OCI-LY1 (cell line): ENCODE data around the gene PTPRT.

Experiments
- H2AFZ ChIP-seq: fragments of 200-600 bp; sonication (generic), shearing (Covaris generic); 2 replicates; pipeline ENCODE4 v1.6.0; 2014; ENCODE audit warnings: antibody characterized with exemption, mild to moderate bottlenecking, low read length
- H3F3A ChIP-seq: fragments of 200-600 bp; sonication (generic), shearing (Covaris generic); 2 replicates; pipeline ENCODE4 v1.6.0; 2014; ENCODE audit warnings: mild to moderate bottlenecking, antibody characterized with exemption, low read length, moderate library complexity; ENCODE audit not compliant: insufficient read depth
- H3K27ac ChIP-seq: fragments of 200-600 bp; sonication (generic); 2 replicates; pipeline ENCODE4 v1.5.1; 2014; ENCODE audit warnings: low read length, mixed run types, mild to moderate bottlenecking, low read depth; ENCODE audit not compliant: poor library complexity, severe bottlenecking
- H3K27me3 ChIP-seq: fragments of 200-600 bp; sonication (generic); 2 replicates; pipeline ENCODE4 v1.6.0; 2014; ENCODE audit warnings: antibody characterized with exemption, mild to moderate bottlenecking, low read length, moderate library complexity; ENCODE audit not compliant: insufficient read depth
- H3K36me3 ChIP-seq: fragments of 200-600 bp; sonication (generic); 2 replicates; pipeline ENCODE4 v1.6.1; 2014; ENCODE audit warnings: mild to moderate bottlenecking, antibody characterized with exemption, low read length, moderate library complexity, mixed read lengths; ENCODE audit not compliant: insufficient read depth
- H3K4me1 ChIP-seq: fragments of 200-600 bp; sonication (generic); 2 replicates; pipeline ENCODE4 v1.5.1; 2014; ENCODE audit warnings: mild to moderate bottlenecking, low read length, moderate library complexity; ENCODE audit not compliant: insufficient read depth, severe bottlenecking
- H3K4me2 ChIP-seq: fragments of 200-600 bp; sonication (generic), shearing (Covaris generic); 2 replicates; pipeline ENCODE4 v1.6.1; 2014; ENCODE audit warnings: low read length
- H3K4me3 ChIP-seq: fragments of 200-600 bp; sonication (generic); 2 replicates; pipeline ENCODE4 v1.5.1; 2014; ENCODE audit warnings: low read length, low read depth, mild to moderate bottlenecking, mixed read lengths; ENCODE audit not compliant: poor library complexity, severe bottlenecking
- H3K79me2 ChIP-seq: fragments of 200-600 bp; shearing (Covaris generic); 2 replicates; pipeline ENCODE4 v1.6.1; 2016; ENCODE audit warnings: mixed run types, low read length, mixed read lengths; ENCODE audit not compliant: insufficient read depth
- H3K9ac ChIP-seq: fragments of 200-600 bp; sonication (generic), shearing (Covaris generic); 2 replicates; pipeline ENCODE4 v1.6.1; 2014; ENCODE audit warnings: mild to moderate bottlenecking, low read length, mixed read lengths
- H3K9me2 ChIP-seq: fragments of 200-600 bp; sonication (generic), shearing (Covaris generic); 2 replicates; pipeline ENCODE4 v1.6.1; 2014; ENCODE audit warnings: low read depth, mild to moderate bottlenecking, low read length, mixed read lengths
- H3K9me3 ChIP-seq: fragments of 200-600 bp; shearing (Covaris generic); 2 replicates; pipeline ENCODE4 v1.6.1; 2014; ENCODE audit warnings: low read length, mixed read lengths
- H4K20me1 ChIP-seq: fragments of 200-600 bp; sonication (generic), shearing (Covaris generic); 2 replicates; pipeline ENCODE4 v1.6.0; 2016; ENCODE audit warnings: mild to moderate bottlenecking, low read length; ENCODE audit not compliant: insufficient read depth
- EZH2 ChIP-seq: fragments of 200-600 bp; sonication (generic), shearing (Covaris generic); IDR thresholded peaks from 2 replicates; pipeline ENCODE4 v1.8.0; 2017; ENCODE audit warnings: borderline replicate concordance, mixed run types, mild to moderate bottlenecking, antibody characterized with exemption, low read length, moderate library complexity, mixed read lengths
- TF ChIP-seq, protein P1 (sequence below): fragments of 200-600 bp; sonication (generic), shearing (Covaris generic); IDR thresholded peaks from 2 replicates; pipeline ENCODE4 v1.5.1; 2017; ENCODE audit warnings: mild to moderate bottlenecking, antibody characterized with exemption, low read length, moderate library complexity, mixed read lengths

PTPRT gene

DNA sequence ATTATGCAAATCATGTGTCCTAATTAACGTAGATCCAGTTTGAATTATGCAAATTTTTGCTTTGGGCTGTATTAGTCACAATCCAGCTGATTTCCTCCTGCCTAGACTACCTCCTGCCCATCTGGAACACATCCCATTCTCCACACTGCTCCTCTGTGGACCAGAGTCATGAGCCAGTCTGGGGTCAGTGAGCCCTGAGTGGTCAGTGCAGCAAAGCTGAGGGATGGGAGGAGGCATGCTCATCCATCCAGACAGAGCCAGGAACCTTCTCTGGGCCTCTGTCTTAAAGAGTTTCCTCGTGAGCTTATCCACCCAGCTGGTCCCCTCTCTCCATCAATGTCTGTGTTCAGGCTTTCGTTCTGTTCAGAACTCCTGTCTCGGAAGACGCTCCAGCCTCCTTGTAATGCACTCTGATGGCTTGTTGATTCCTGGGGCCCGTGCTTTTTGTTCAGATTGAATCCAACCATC lies 747.8 kb downstream of the PTPRT start:
- no peaks in the 10 kb centered on the region for H3K79me2 ChIP-seq
- H3K9me2 ChIP-seq = no peaks in the 10 kb centered on the region
- H4K20me1 ChIP-seq = no peaks in the 10 kb centered on the region
- H3K9me3 ChIP-seq = no peaks in the 10 kb centered on the region
- no peaks in the 10 kb centered on the region for H3K4me1 ChIP-seq
- H3K4me3 ChIP-seq = no peak overlapping the region
- no peak overlapping the region for H3K4me2 ChIP-seq
- no peaks in the 10 kb centered on the region for H3K27me3 ChIP-seq
- H3F3A ChIP-seq = no peaks in the 10 kb centered on the region
- TF ChIP-seq, protein P1, sequence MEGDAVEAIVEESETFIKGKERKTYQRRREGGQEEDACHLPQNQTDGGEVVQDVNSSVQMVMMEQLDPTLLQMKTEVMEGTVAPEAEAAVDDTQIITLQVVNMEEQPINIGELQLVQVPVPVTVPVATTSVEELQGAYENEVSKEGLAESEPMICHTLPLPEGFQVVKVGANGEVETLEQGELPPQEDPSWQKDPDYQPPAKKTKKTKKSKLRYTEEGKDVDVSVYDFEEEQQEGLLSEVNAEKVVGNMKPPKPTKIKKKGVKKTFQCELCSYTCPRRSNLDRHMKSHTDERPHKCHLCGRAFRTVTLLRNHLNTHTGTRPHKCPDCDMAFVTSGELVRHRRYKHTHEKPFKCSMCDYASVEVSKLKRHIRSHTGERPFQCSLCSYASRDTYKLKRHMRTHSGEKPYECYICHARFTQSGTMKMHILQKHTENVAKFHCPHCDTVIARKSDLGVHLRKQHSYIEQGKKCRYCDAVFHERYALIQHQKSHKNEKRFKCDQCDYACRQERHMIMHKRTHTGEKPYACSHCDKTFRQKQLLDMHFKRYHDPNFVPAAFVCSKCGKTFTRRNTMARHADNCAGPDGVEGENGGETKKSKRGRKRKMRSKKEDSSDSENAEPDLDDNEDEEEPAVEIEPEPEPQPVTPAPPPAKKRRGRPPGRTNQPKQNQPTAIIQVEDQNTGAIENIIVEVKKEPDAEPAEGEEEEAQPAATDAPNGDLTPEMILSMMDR = no peak
- TF ChIP-seq EZH2 = no peak
- H3K9ac ChIP-seq = no peak overlapping the region
- no peaks in the 10 kb centered on the region for H3K36me3 ChIP-seq
- H3K27ac ChIP-seq = no peak overlapping the region
- no peak overlapping the region for H2AFZ ChIP-seq

DNA sequence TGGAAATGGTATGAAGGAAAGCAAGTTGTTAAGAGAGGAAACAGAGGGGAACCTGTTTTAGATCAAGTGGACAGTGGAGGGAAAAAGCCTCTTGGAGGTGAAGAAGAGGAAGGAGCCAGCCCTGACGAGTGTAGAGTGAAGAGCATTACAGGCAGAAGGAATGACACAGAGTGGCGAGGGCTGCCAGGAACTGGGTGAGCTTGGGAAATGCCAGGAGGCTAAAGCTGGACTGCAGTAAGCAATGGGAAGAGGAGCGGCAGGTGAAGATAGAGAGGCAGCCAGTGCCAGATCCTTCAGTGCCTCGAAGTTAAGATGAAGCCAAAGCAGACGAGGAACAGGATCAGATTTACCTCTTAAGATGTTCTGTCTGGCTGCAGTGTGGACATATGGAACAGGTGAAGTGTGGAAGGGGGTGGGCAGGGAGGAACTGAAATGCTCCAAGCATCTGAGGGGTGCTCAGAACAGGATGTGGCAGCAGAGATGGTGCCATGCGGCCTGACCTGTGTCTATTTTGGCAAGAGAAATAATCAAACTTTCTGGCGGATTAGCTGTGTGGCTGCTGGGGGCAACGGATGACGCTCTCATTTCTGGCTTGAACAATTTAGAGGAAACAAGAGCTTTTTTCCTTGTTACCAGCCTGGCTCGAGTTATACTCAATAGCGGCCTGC lies 748.4 kb downstream of the PTPRT start:
- Histone ChIP-seq H3K9ac (no peak overlapping the region), H3K79me2 (no peaks in the 10 kb centered on the region), H3F3A (no peaks in the 10 kb centered on the region), H3K4me2 (no peak overlapping the region), H2AFZ (no peak overlapping the region), H4K20me1 (no peaks in the 10 kb centered on the region), H3K36me3 (no peaks in the 10 kb centered on the region), H3K27ac (no peak overlapping the region), H3K9me2 (no peaks in the 10 kb centered on the region), H3K4me1 (no peaks in the 10 kb centered on the region), H3K27me3 (no peaks in the 10 kb centered on the region), H3K9me3 (no peaks in the 10 kb centered on the region), H3K4me3 (no peak overlapping the region)
- TF ChIP-seq, protein P1 = no peak
- TF ChIP-seq EZH2 = no peak

DNA sequence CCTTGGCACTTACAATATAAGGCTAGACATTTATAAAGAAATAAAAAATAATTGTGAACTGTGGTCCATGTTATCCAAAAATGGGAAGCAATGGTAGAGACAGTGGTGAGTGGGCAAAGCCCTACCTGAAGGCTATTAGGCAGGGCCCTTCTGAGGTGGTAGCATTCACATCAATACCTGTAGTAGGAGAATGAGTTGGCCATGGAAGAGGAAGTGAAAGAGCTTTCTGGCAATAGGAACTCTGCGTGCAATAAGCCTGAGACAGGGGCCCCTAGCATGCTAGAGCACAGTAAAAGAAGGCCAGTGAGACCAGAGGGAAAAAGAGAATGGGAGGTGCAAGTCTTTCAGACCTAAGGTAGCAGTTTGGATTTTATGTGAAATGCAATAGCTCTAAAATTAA lies 754.5 kb downstream of the PTPRT start:
- no peak overlapping the region for H3K27ac ChIP-seq
- H4K20me1 ChIP-seq = no peaks in the 10 kb centered on the region
- no peaks in the 10 kb centered on the region for H3K27me3 ChIP-seq
- H3K9ac ChIP-seq = no peak overlapping the region
- H3K36me3 ChIP-seq = no peaks in the 10 kb centered on the region
- no peaks in the 10 kb centered on the region for H3K9me2 ChIP-seq
- H3K79me2 ChIP-seq = no peaks in the 10 kb centered on the region
- H3K4me2 ChIP-seq = no peak overlapping the region
- TF ChIP-seq, protein P1 = no peak
- no peak for TF ChIP-seq EZH2
- H3K4me1 ChIP-seq = no peaks in the 10 kb centered on the region
- no peaks in the 10 kb centered on the region for H3F3A ChIP-seq
- no peak overlapping the region for H3K4me3 ChIP-seq
- no peak overlapping the region for H2AFZ ChIP-seq
- H3K9me3 ChIP-seq = no peaks in the 10 kb centered on the region
